HEK293 (cell line): Measurements from ENCODE around the gene TNS1.

Source experiments
- CTCF ChIA-PET: fragments of 350-600 bp; formaldehyde crosslinking; extraction: SDS; loops from one replicate; lab custom pipeline; 2021; ENCODE audit warnings: antibody characterized with exemption; lab: Yijun Ruan, JAX
- POLR2A ChIA-PET: fragments of 300-600 bp; formaldehyde crosslinking; extraction: SDS; loops from one replicate; lab custom pipeline; 2020; ENCODE audit warnings: antibody characterized with exemption, inconsistent platforms; lab: Yijun Ruan, JAX
- H3K27ac ChIP-seq: fragments of 200-500 bp; sonication (Bioruptor generic); 2 replicates; pipeline ENCODE4 v1.5.1; 2014; ENCODE audit warnings: low read depth, low read length, control low read depth, inconsistent platforms; ENCODE audit errors: extremely low read depth
- H3K36me3 ChIP-seq, 2 experiments: fragments of 200-500 bp in 1 of 2; sonication (Bioruptor generic) in 1 of 2; 1 replicate in 1 of 2; 2 replicates in 1 of 2; pipeline ENCODE4 v1.5.1; 2014 to 2017; ENCODE audit warnings: inconsistent platforms in 2 of 2, low read length in 2 of 2; ENCODE audit not compliant: control insufficient read depth in 2 of 2, insufficient read depth in 1 of 2
- H3K4me1 ChIP-seq: fragments of 200-500 bp; sonication (Bioruptor generic); 2 replicates; pipeline ENCODE4 v1.5.1; 2014; ENCODE audit warnings: mild to moderate bottlenecking, low read length, inconsistent platforms; ENCODE audit not compliant: control insufficient read depth, insufficient read depth
- H3K4me3 ChIP-seq: 2 replicates; pipeline ENCODE4 v1.5.1; 2011; ENCODE audit warnings: low read depth, mild to moderate bottlenecking, control low read depth, low read length, moderate library complexity
- H3K9me3 ChIP-seq: fragments of 200-500 bp; sonication (Bioruptor generic); 2 replicates; pipeline ENCODE4 v1.5.1; 2014; ENCODE audit warnings: low read depth, low read length, inconsistent platforms; ENCODE audit not compliant: control insufficient read depth, insufficient read depth
- GLI2 ChIP-seq: fragments of 450-650 bp; formaldehyde crosslinking; IDR thresholded peaks from 2 replicates; pipeline ENCODE4; 2017; ENCODE audit warnings: missing biosample characterization, missing genetic modification characterization, low read depth, borderline replicate concordance
- GLI4 ChIP-seq: fragments of 450-650 bp; formaldehyde crosslinking; IDR thresholded peaks from 2 replicates; pipeline ENCODE4 v1.5.1; 2016; ENCODE audit warnings: missing biosample characterization, missing genetic modification characterization
- PRDM1 ChIP-seq: fragments of 450-650 bp; formaldehyde crosslinking; IDR thresholded peaks from 2 replicates; pipeline ENCODE4; 2016; ENCODE audit warnings: missing biosample characterization, missing genetic modification characterization
- TRIM28 ChIP-seq: IDR thresholded peaks from 2 replicates; pipeline ENCODE4 v1.6.1; 2011; ENCODE audit warnings: low read length, control low read depth, borderline replicate concordance
- ZFP37 ChIP-seq: fragments of 450-650 bp; formaldehyde crosslinking; IDR thresholded peaks from 2 replicates; pipeline ENCODE4 v1.5.1; 2016; ENCODE audit warnings: missing biosample characterization, missing genetic modification characterization
- ZFP41 ChIP-seq: fragments of 450-650 bp; formaldehyde crosslinking; IDR thresholded peaks from 2 replicates; pipeline ENCODE4 v1.5.1; 2016; ENCODE audit warnings: missing biosample characterization, missing genetic modification characterization, borderline replicate concordance
- ZNF121 ChIP-seq: fragments of 450-650 bp; formaldehyde crosslinking; IDR thresholded peaks from 2 replicates; pipeline ENCODE4 v1.5.1; 2016; ENCODE audit warnings: missing biosample characterization, missing genetic modification characterization
- ZNF132 ChIP-seq: fragments of 450-650 bp; formaldehyde crosslinking; IDR thresholded peaks from 2 replicates; pipeline ENCODE4 v1.5.1; 2017; ENCODE audit warnings: missing biosample characterization, missing genetic modification characterization, borderline replicate concordance
- ZNF16 ChIP-seq: fragments of 450-650 bp; formaldehyde crosslinking; IDR thresholded peaks from 2 replicates; pipeline ENCODE4 v1.5.1; 2016; ENCODE audit warnings: low read depth, missing biosample characterization, missing genetic modification characterization
- ZNF169 ChIP-seq: fragments of 450-650 bp; formaldehyde crosslinking; IDR thresholded peaks from 2 replicates; pipeline ENCODE4 v1.5.1; 2016; ENCODE audit warnings: missing biosample characterization, missing genetic modification characterization
- ZNF335 ChIP-seq: fragments of 450-650 bp; formaldehyde crosslinking; conservative IDR thresholded peaks from 2 replicates; pipeline ENCODE4 v1.5.1; 2016; ENCODE audit warnings: missing biosample characterization, missing genetic modification characterization
- ZNF426 ChIP-seq: fragments of 450-650 bp; formaldehyde crosslinking; IDR thresholded peaks from 2 replicates; pipeline ENCODE4 v1.5.1; 2017; ENCODE audit warnings: missing biosample characterization, missing genetic modification characterization, mild to moderate bottlenecking, inconsistent platforms, moderate library complexity
- ZNF558 ChIP-seq: fragments of 450-650 bp; formaldehyde crosslinking; IDR thresholded peaks from 2 replicates; pipeline ENCODE4 v1.5.1; 2016; ENCODE audit warnings: missing biosample characterization, missing genetic modification characterization
- ZNF664 ChIP-seq: fragments of 450-650 bp; formaldehyde crosslinking; IDR thresholded peaks from 2 replicates; pipeline ENCODE4 v1.5.1; 2016; ENCODE audit warnings: missing biosample characterization, missing genetic modification characterization
- ZNF747 ChIP-seq: fragments of 450-650 bp; formaldehyde crosslinking; IDR thresholded peaks from 2 replicates; pipeline ENCODE4 v1.5.1; 2016; ENCODE audit warnings: missing biosample characterization, missing genetic modification characterization
- TF ChIP-seq, protein P1 (sequence below): fragments of 450-650 bp; formaldehyde crosslinking; IDR thresholded peaks from 2 replicates; pipeline ENCODE4 v1.5.1; 2016; ENCODE audit warnings: missing biosample characterization, missing genetic modification characterization
- TF ChIP-seq, protein P2 (sequence below): fragments of 450-650 bp; formaldehyde crosslinking; IDR thresholded peaks from 2 replicates; pipeline ENCODE4 v1.5.1; 2016; ENCODE audit warnings: missing biosample characterization, missing genetic modification characterization
- TF ChIP-seq, protein P3 (sequence below): fragments of 450-650 bp; formaldehyde crosslinking; IDR thresholded peaks from 2 replicates; pipeline ENCODE4 v1.5.1; 2016; ENCODE audit warnings: missing biosample characterization, missing genetic modification characterization

TNS1 gene

DNA sequence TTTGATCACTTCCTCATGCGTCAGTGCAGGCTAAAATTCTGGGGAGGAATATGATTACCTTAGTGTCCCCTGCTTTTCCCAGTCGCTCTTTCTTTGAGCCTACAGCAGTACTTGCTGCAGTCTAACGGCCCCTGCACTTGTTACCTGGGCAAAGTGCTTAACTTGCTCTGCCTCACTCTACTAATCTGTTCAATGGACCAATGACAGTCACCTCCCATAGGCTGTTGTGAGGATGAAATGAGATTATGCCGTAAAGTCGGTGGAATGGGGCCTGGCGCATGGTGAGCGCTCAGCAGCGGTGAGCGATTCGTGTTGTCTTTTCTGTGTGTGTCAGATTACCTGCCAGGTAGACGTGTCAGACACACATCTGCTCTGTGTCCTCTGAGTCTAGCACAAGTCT is 5.3 kb downstream of the TNS1 start:
- CTCF ChIA-PET, result no interaction called here
- Histone ChIP-seq H3K4me1 (peaks cover 4% of the 10 kb centered on the region; the same call in 1 of the 2 replicates), H3K4me3 (no peak overlapping the region), H3K36me3 (no peaks in the 10 kb centered on the region)
- TF ChIP-seq ZNF558 (tag by site-specific recombination) (no peak), ZFP41 (no peak), GLI4 (tag by site-specific recombination) (no peak), TRIM28 (no peak), ZNF747 (tag by site-specific recombination) (no peak), ZNF121 (no peak)
- TF ChIP-seq, protein P1, sequence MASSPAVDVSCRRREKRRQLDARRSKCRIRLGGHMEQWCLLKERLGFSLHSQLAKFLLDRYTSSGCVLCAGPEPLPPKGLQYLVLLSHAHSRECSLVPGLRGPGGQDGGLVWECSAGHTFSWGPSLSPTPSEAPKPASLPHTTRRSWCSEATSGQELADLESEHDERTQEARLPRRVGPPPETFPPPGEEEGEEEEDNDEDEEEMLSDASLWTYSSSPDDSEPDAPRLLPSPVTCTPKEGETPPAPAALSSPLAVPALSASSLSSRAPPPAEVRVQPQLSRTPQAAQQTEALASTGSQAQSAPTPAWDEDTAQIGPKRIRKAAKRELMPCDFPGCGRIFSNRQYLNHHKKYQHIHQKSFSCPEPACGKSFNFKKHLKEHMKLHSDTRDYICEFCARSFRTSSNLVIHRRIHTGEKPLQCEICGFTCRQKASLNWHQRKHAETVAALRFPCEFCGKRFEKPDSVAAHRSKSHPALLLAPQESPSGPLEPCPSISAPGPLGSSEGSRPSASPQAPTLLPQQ, result no peak
- TF ChIP-seq, protein P2, sequence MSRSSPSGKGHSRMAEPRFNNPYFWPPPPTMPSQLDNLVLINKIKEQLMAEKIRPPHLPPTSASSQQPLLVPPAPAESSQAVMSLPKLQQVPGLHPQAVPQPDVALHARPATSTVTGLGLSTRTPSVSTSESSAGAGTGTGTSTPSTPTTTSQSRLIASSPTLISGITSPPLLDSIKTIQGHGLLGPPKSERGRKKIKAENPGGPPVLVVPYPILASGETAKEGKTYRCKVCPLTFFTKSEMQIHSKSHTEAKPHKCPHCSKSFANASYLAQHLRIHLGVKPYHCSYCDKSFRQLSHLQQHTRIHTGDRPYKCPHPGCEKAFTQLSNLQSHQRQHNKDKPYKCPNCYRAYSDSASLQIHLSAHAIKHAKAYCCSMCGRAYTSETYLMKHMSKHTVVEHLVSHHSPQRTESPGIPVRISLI (tag by site-specific recombination), result no peak
- TF ChIP-seq, all 188 proteins: peak for 0
- POLR2A ChIA-PET, result no interaction called here
- Histone ChIP-seq H3K27ac (no peak overlapping the region), H3K9me3 (no peaks in the 10 kb centered on the region)

DNA sequence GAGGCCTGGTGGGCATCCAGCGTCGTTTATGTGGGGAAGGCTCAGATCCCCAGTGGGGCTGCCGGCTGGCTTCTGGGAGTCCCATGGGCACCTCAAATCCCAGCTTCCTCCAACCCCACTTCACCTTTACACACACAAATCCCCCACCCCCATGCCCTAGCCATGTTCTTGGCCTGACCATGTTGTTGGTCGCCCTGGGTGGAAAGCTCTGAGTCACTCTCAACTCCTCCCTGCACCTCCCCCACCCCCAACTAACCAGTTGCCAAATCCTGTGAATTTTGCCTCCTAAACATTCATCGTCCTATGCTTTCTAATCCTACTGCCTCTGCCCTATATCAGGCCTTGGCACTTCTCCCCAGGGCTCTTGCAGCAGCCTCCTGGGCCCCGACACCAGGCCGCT is 6.4 kb downstream of the TNS1 start:
- H3K27ac ChIP-seq, result no peak overlapping the region
- TF ChIP-seq ZNF664 (tag by site-specific recombination) (no peak), PRDM1 (tag by site-specific recombination) (no peak), GLI2 (tag by site-specific recombination) (no peak)
- POLR2A ChIA-PET, result no interaction called here
- no peaks in the 10 kb centered on the region for H3K9me3 ChIP-seq
- no peaks in the 10 kb centered on the region for H3K36me3 ChIP-seq
- H3K4me3 ChIP-seq, result no peak overlapping the region
- peaks cover 4% of the 10 kb centered on the region; the same call in 1 of the 2 replicates for H3K4me1 ChIP-seq
- CTCF ChIA-PET, result interaction anchor here (0.6 to 6.9 kb wide), 9 partner anchors 9 to 208 kb away, joined by 3 to 107 read pairs (median 4); no protein-coding TSS in a partner anchor

DNA sequence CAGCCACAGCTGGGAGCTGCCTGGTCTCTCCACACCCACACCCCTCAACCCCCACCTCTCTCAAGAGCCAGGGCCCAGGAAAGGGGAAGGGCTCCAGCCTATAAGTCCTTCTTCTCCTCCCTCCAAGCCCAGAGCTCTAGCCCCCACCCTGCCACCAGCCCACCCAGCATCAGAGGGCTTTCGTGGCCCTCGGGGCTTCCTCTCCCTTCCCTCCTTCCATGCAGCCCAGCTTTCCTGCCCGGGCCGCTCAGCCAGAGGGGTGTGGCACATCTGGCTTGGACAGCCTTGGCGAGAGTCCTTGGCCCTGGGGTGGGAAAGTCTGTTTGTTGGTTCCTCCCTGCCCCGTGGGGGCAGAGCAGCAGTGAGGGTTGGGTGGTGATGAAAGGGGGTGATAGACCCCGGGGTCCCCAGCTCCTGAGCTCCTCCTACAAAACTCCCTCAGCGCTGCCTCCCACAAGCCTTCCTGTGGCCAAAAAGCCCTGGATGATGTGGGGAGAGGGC is 7.0 kb downstream of the TNS1 start:
- Histone ChIP-seq H3K4me1 (peaks cover 4% of the 10 kb centered on the region; the same call in 1 of the 2 replicates), H3K27ac (no peak overlapping the region), H3K4me3 (no peak overlapping the region), H3K9me3 (no peaks in the 10 kb centered on the region), H3K36me3 (no peaks in the 10 kb centered on the region)
- TF ChIP-seq ZFP37 (tag by site-specific recombination) (no peak), ZNF16 (tag by site-specific recombination) (no peak), ZNF426 (tag by site-specific recombination) (no peak), ZNF132 (no peak), ZNF169 (tag by site-specific recombination) (no peak), ZNF335 (no peak)
- TF ChIP-seq, protein P3, sequence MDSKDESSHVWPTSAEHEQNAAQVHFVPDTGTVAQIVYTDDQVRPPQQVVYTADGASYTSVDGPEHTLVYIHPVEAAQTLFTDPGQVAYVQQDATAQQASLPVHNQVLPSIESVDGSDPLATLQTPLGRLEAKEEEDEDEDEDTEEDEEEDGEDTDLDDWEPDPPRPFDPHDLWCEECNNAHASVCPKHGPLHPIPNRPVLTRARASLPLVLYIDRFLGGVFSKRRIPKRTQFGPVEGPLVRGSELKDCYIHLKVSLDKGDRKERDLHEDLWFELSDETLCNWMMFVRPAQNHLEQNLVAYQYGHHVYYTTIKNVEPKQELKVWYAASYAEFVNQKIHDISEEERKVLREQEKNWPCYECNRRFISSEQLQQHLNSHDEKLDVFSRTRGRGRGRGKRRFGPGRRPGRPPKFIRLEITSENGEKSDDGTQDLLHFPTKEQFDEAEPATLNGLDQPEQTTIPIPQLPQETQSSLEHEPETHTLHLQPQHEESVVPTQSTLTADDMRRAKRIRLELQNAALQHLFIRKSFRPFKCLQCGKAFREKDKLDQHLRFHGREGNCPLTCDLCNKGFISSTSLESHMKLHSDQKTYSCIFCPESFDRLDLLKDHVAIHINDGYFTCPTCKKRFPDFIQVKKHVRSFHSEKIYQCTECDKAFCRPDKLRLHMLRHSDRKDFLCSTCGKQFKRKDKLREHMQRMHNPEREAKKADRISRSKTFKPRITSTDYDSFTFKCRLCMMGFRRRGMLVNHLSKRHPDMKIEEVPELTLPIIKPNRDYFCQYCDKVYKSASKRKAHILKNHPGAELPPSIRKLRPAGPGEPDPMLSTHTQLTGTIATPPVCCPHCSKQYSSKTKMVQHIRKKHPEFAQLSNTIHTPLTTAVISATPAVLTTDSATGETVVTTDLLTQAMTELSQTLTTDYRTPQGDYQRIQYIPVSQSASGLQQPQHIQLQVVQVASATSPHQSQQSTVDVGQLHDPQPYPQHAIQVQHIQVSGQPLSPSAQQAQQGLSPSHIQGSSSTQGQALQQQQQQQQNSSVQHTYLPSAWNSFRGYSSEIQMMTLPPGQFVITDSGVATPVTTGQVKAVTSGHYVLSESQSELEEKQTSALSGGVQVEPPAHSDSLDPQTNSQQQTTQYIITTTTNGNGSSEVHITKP (tag by site-specific recombination), result no peak
- POLR2A ChIA-PET, result no interaction called here
- CTCF ChIA-PET, result interaction anchor here (0.6 to 6.9 kb wide), 8 partner anchors 8 to 284 kb away, joined by 3 to 107 read pairs (median 4); no protein-coding TSS in a partner anchor
